ENCODE data around the gene PHF1.

Gene PHF1

GRCh38 chr6:33380272-33380981 lies 30.4 kb upstream of the PHF1 start:
- Histone ChIP-seq H3K4me1 (ENCODE audit: control insufficient read depth in 1 of 2, insufficient read depth in 1 of 2, low read depth in 1 of 2, low read length in 1 of 2) (peaks cover 6% of the 10 kb centered on the region in 2 experiments), H3K36me3 (no peaks in the 10 kb centered on the region)

GRCh38 chr6:33383427-33384185 lies 27.2 kb upstream of the PHF1 start:
- Histone ChIP-seq H3K36me3 (no peaks in the 10 kb centered on the region), H3K4me3 (ENCODE audit: low read depth in 1 of 2, low read length in 1 of 2) (no peak overlapping the region), H3K4me1 (ENCODE audit: control insufficient read depth in 1 of 2, insufficient read depth in 1 of 2, low read depth in 1 of 2, low read length in 1 of 2) (no peaks in the 10 kb centered on the region), H3K9me3 (no peaks in the 10 kb centered on the region), H3K27me3 (no peaks in the 10 kb centered on the region), H3K27ac (no peak overlapping the region)
- TF ChIP-seq, protein P1, sequence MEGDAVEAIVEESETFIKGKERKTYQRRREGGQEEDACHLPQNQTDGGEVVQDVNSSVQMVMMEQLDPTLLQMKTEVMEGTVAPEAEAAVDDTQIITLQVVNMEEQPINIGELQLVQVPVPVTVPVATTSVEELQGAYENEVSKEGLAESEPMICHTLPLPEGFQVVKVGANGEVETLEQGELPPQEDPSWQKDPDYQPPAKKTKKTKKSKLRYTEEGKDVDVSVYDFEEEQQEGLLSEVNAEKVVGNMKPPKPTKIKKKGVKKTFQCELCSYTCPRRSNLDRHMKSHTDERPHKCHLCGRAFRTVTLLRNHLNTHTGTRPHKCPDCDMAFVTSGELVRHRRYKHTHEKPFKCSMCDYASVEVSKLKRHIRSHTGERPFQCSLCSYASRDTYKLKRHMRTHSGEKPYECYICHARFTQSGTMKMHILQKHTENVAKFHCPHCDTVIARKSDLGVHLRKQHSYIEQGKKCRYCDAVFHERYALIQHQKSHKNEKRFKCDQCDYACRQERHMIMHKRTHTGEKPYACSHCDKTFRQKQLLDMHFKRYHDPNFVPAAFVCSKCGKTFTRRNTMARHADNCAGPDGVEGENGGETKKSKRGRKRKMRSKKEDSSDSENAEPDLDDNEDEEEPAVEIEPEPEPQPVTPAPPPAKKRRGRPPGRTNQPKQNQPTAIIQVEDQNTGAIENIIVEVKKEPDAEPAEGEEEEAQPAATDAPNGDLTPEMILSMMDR (IDR thresholded peaks at IDR 0.05): no peak

More at GRCh38 chr6:33380272-33380981, 30.4 kb upstream of the PHF1 start:
- Histone ChIP-seq H3K27ac (no peak overlapping the region), H3K9me3 (no peaks in the 10 kb centered on the region), H3K27me3 (no peaks in the 10 kb centered on the region), H3K4me3 (ENCODE audit: low read depth in 1 of 2, low read length in 1 of 2) (no peak overlapping the region)
- TF ChIP-seq, protein P1 (IDR thresholded peaks at IDR 0.05): no peak

GRCh38 chr6:33384581-33385020 lies 26.2 kb upstream of the PHF1 start:
- H3K36me3 ChIP-seq: no peaks in the 10 kb centered on the region
- no peaks in the 10 kb centered on the region for H3K4me1 ChIP-seq (ENCODE audit: control insufficient read depth in 1 of 2, insufficient read depth in 1 of 2, low read depth in 1 of 2, low read length in 1 of 2)
- TF ChIP-seq, protein P1 (IDR thresholded peaks at IDR 0.05): no peak
- H3K27me3 ChIP-seq: no peaks in the 10 kb centered on the region
- no peak overlapping the region for H3K27ac ChIP-seq
- no peaks in the 10 kb centered on the region for H3K9me3 ChIP-seq
- no peak overlapping the region for H3K4me3 ChIP-seq (ENCODE audit: low read depth in 1 of 2, low read length in 1 of 2)

DNA sequence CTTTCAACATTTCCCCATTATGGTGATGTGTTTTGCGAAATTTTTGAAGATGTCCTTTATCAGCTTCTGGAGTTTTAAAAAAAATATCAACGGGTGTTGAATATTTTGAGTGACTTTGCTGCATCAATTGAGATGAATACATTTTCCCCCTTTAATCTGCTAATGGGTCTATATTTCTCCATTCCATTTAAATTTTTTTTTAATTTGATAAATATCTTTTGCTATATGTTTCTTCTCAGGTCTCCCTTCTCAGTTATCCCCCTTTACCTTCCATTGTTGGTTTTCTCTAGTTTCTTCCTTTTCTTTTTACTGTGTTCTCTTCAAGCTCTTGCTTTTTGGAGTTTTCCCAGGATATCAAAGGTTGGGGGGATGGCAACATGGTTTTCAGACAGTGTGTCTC lies 20.6 kb upstream of the PHF1 start:
- Histone ChIP-seq H3K4me1 (ENCODE audit: control insufficient read depth in 1 of 2, insufficient read depth in 1 of 2, low read depth in 1 of 2, low read length in 1 of 2) (peaks cover 28 to 30% of the 10 kb centered on the region in 2 experiments), H3K27ac (peak overlapping the region; percentile 87), H3K27me3 (no peaks in the 10 kb centered on the region), H3K9me3 (no peaks in the 10 kb centered on the region), H3K36me3 (no peaks in the 10 kb centered on the region), H3K4me3 (ENCODE audit: low read depth in 1 of 2, low read length in 1 of 2) (no peak overlapping the region)
- TF ChIP-seq, protein P1 (IDR thresholded peaks at IDR 0.05): no peak

GRCh38 chr6:33390767-33391277 lies 20.0 kb upstream of the PHF1 start:
- Histone ChIP-seq H3K27me3 (no peaks in the 10 kb centered on the region), H3K36me3 (no peaks in the 10 kb centered on the region), H3K4me1 (ENCODE audit: control insufficient read depth in 1 of 2, insufficient read depth in 1 of 2, low read depth in 1 of 2, low read length in 1 of 2) (peaks cover 28 to 30% of the 10 kb centered on the region in 2 experiments), H3K27ac (peak overlapping the region; percentile 87), H3K4me3 (ENCODE audit: low read depth in 1 of 2, low read length in 1 of 2) (peak overlapping the region; percentile 73 to 80), H3K9me3 (no peaks in the 10 kb centered on the region)
- TF ChIP-seq, protein P1 (IDR thresholded peaks at IDR 0.05): no peak

All from neutrophil (primary cell).